ENCODE data around the gene NAALADL1.

The NAALADL1 gene

GRCh38 chr11:65027213-65028067, 30.9 kb downstream of the NAALADL1 start, which contains the start of gene SNX15:
Gene SNX15, plus strand, starts transcription at chr11:65027439. Its CDS starts 99 bp downstream, at chr11:65027538.
- Histone ChIP-seq H3K36me3 (ENCODE audit: control insufficient read depth in 2 of 2, insufficient read depth in 1 of 2, low read length in 2 of 2) (peaks cover 0 to 7% of the 10 kb centered on the region in 2 experiments; a peak in 2 of 3 replicates), H3K4me1 (ENCODE audit: control insufficient read depth, insufficient read depth, low read length) (0 out of 2 replicates have a peak, but pooled peaks cover 2% of the 10 kb centered on the region), H3K4me3 (ENCODE audit: low read depth, low read length) (peak within 1 kb of the TSS; percentile 70), H3K9me3 (ENCODE audit: control insufficient read depth, insufficient read depth, low read depth, low read length) (no peaks in the 10 kb centered on the region), H3K27ac (ENCODE audit: extremely low read depth, low read depth, low read length) (peak within 1 kb of the TSS; percentile 64; the same call in 1 of the 2 replicates)
- POLR2A ChIA-PET: interaction anchor here (0.6 to 3.6 kb wide), 5 partner anchors 9 to 234 kb away, joined by 3 to 17 read pairs (median 3); partner anchors contain the start of genes ARL2, POLA2 and SAC3D1
- CTCF ChIA-PET: interaction anchor here (0.6 to 3.5 kb wide), 7 partner anchors 11 to 180 kb away, joined by 3 to 24 read pairs (median 4); partner anchors contain the start of genes ARL2, CDCA5 and TM7SF2
- TF ChIP-seq ZNF837 (tag by site-specific recombination; IDR thresholded peaks at IDR 0.05): no peak
- TF ChIP-seq ZBTB44 (tag by site-specific recombination; IDR thresholded peaks at IDR 0.05): peak; percentile 73; the same call in 1 of the 2 replicates
- TF ChIP-seq KLF17 (tag by site-specific recombination; IDR thresholded peaks at IDR 0.05): peak; percentile 77; the same call in 1 of the 2 replicates
- TF ChIP-seq KLF7 (tag by site-specific recombination; IDR thresholded peaks at IDR 0.05; ENCODE audit: borderline replicate concordance): peak; percentile 49; the same call in 1 of the 2 replicates
- TF ChIP-seq PRDM2 (tag by site-specific recombination; IDR thresholded peaks at IDR 0.05; ENCODE audit: borderline replicate concordance): no peak
- peak; percentile 48; the same call in 1 of the 2 replicates for TF ChIP-seq ZNF629 (tag by site-specific recombination; IDR thresholded peaks at IDR 0.05)
- TF ChIP-seq GLIS1 (tag by site-specific recombination; IDR thresholded peaks at IDR 0.05): peak; percentile 32; the same call in 1 of the 2 replicates
- TF ChIP-seq OSR2 (tag by site-specific recombination; IDR thresholded peaks at IDR 0.05): no peak
- TF ChIP-seq ZBTB20 (tag by site-specific recombination; IDR thresholded peaks at IDR 0.05): peak; percentile 78; the same call in 1 of the 2 replicates
- TF ChIP-seq YY1 (tag by site-specific recombination; IDR thresholded peaks at IDR 0.05): no peak; the same call in 1 of the 2 replicates
- TF ChIP-seq EGR2 (tag by site-specific recombination; IDR thresholded peaks at IDR 0.05; ENCODE audit: low read depth): peak; percentile 30
- peak; percentile 69 for TF ChIP-seq PATZ1 (tag by site-specific recombination; IDR thresholded peaks at IDR 0.05)
- peak; percentile 36; the same call in 1 of the 2 replicates for TF ChIP-seq ZNF184 (tag by site-specific recombination; IDR thresholded peaks at IDR 0.05)
- no peak for TF ChIP-seq HOXD13 (CRISPR knock-in tag; IDR thresholded peaks at IDR 0.05; ENCODE audit: borderline replicate concordance)
- no peak for TF ChIP-seq WT1 (tag by site-specific recombination; IDR thresholded peaks at IDR 0.05)
- 0 out of 2 replicates have a peak, but pooled peaks have one; percentile 24 for TF ChIP-seq ZNF623 (tag by site-specific recombination; IDR thresholded peaks at IDR 0.05)
- peak; percentile 67 for TF ChIP-seq ZBTB26 (tag by site-specific recombination; optimal IDR thresholded peaks at IDR 0.05)
- TF ChIP-seq GLIS2 (tag by site-specific recombination; IDR thresholded peaks at IDR 0.05): peak; percentile 51
- peak; percentile 87 for TF ChIP-seq KLF9 (tag by site-specific recombination; IDR thresholded peaks at IDR 0.05; ENCODE audit: low read depth)
- no peak for TF ChIP-seq ZNF645 (tag by site-specific recombination; IDR thresholded peaks at IDR 0.05)
- no peak for TF ChIP-seq REPIN1 (tag by site-specific recombination; IDR thresholded peaks at IDR 0.05; ENCODE audit: low read depth)
- TF ChIP-seq ZNF10 (tag by site-specific recombination; IDR thresholded peaks at IDR 0.05): peak; percentile 30; the same call in 1 of the 2 replicates
- peak; percentile 59 for TF ChIP-seq ZNF335 (tag by site-specific recombination; conservative IDR thresholded peaks at IDR 0.05)

Data from HEK293 (cell line).